IPS-11a (cell line): ENCODE results near the gene NSFL1C.

ENCODE experiments used
- H3K4me3 ChIP-seq: one replicate; pipeline ENCODE4 v1.5.1; 2013; ENCODE audit warnings: low read depth, low read length, control low read depth

The NSFL1C gene

DNA sequence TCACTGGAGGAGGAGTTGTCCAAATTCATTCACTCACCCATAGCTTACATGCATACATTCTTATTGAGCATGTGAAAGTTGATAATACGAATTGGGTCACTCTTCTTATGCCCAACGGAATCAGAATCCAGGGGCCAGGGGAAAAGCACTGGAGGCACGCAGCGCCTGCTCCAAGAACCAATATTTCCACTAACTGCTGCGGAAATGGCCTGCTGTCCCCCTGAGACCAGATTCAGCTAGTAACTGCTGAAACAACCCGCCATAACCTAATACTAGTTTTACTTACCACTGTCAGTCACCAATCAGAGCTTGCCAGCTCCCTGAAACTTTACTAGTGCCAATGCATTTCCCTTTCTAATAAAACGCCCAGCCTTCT, 73.2 kb downstream of the NSFL1C start:
- peak overlapping the region; percentile 96 for H3K4me3 ChIP-seq

DNA sequence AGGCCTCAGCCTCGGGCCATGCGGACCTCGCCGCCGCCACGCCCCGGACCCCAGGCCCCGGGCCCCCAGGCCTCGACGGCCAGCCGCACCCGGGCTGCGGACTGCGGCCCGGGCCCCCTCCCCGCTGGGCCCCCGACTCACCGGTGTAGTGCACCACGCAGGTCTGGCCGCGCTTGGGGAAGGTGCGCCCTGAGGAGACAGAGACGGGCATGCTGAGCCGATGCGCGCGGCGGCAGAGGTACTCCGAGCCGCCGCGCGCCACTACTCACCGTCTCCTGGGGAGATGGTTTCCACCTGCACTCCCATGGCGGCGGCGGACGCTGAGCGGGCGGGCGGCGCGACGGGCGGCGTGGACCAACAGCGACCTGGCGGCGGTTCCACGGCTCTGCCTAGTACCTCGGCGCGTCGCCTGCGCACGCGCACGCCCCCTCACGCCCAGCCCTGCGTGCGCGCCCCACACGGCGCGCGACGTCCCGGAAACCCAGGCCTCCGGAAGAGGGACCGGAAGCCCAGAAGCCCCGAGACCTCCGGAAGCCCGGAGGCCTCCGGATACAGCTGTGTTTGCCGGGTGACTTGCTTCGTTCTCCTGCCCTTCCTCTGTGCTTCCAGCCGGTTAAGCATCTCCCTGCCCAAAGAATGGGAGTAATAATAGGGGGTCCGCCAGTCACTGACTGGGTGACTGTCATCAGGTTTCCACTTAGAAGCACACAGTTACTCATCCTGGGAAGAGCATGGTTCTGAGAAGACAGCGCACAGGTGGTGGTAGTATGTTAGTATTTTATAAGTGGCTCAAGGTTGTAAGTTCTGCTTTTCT, 73.7 kb downstream of the NSFL1C start, which contains the start of gene FKBP1A:
FKBP1A (minus strand) TSS at position 362 of the 814 bp plus-strand sequence; CDS start at position 306, 56 bp downstream.
- H3K4me3 ChIP-seq = peak within 1 kb of the TSS; percentile 96

- peak overlapping the region; percentile 96 for H3K4me3 ChIP-seq
These were observed 74.3 kb downstream of the NSFL1C start for GRCh38 chr20:1392443-1392692.
